GM12878 (cell line): ENCODE data around the gene SLX9. TPM values are rescaled to one million over a fixed set of nuclear protein-coding genes. Genes with fewer than 3 reads are reported as not detected.

Experiments used
- ATAC-seq: fragments of 200-7000 bp; cut with Tn5 transposase; 3 replicates; pipeline ENCODE4 v1.9.1; 2020; ENCODE audit warnings: mild to moderate bottlenecking, moderate library complexity
- BruUV-seq: library from RNA; stranded (reverse); fragments of 400-500 nt; replicated peaks from 2 replicates; lab custom pipeline; 2021; lab: Mats Ljungman, UMichigan
- CTCF ChIA-PET: fragments of 300-600 bp; sonication (Branson Sonifier 250); formaldehyde crosslinking; extraction: SDS; loops from one replicate; lab custom pipeline; 2021; ENCODE audit warnings: inconsistent platforms; lab: Yijun Ruan, JAX
- POLR2A ChIA-PET: fragments of 350-600 bp; formaldehyde crosslinking; extraction: SDS; loops from one replicate; lab custom pipeline; 2021; ENCODE audit warnings: inconsistent platforms; lab: Charles Lee
- RAD21 ChIA-PET: fragments of 300-600 bp; sonication (Branson Sonifier 250); formaldehyde crosslinking; loops from one replicate; lab custom pipeline; 2023; ENCODE audit warnings: antibody characterized with exemption; ENCODE audit not compliant: unreplicated experiment; lab: Charles Lee
- SMC1A ChIA-PET: fragments of 300-600 bp; sonication (Branson Sonifier 250); formaldehyde crosslinking; loops from one replicate; lab custom pipeline; 2023; ENCODE audit not compliant: unreplicated experiment, uncharacterized antibody; lab: Charles Lee
- DNase-seq: peaks from one replicate; pipeline ENCODE4 v3.0.0-alpha.2; 2011; ENCODE audit warnings: low read depth, low spot score
- FAIRE-seq: peaks from 3 replicates; lab custom pipeline; 2011; peaks lifted over from hg19 to GRCh38; lab: Jason Lieb, UNC
- H2AFZ ChIP-seq: 2 replicates; pipeline ENCODE4 v1.6.0; 2011; ENCODE audit warnings: low read depth, low read length, control low read depth; ENCODE audit not compliant: control insufficient read depth
- H3K27ac ChIP-seq: 2 replicates; pipeline ENCODE4 v1.5.1; 2011; ENCODE audit warnings: control low read depth; ENCODE audit not compliant: control insufficient read depth, insufficient read depth
- H3K27me3 ChIP-seq, 2 experiments: replicated peaks in 1 of 2; 2 replicates each; pipeline versions ENCODE4 v1.6.0 to v1.6.1; 2011; ENCODE audit warnings: low read length in 1 of 2; ENCODE audit not compliant: control insufficient read depth in 2 of 2, insufficient read depth in 2 of 2
- H3K36me3 ChIP-seq, 2 experiments: 2 replicates each; pipeline ENCODE4 v1.5.1; 2011; ENCODE audit warnings: low read length in 1 of 2; ENCODE audit not compliant: control insufficient read depth in 2 of 2, insufficient read depth in 2 of 2
- H3K4me1 ChIP-seq: 2 replicates; pipeline ENCODE4 v1.6.1; 2011; ENCODE audit warnings: mild to moderate bottlenecking, low read length, moderate library complexity, mixed read lengths; ENCODE audit not compliant: control insufficient read depth, insufficient read depth
- H3K4me2 ChIP-seq: 2 replicates; pipeline ENCODE4 v1.6.0; 2011; ENCODE audit warnings: control low read depth; ENCODE audit not compliant: control insufficient read depth, insufficient read depth
- H3K4me3 ChIP-seq: fragments of 200-600 bp; sonication (generic); 2 replicates; pipeline ENCODE4 v1.5.1; 2016
- H3K79me2 ChIP-seq: 2 replicates; pipeline ENCODE4 v1.6.0; 2011; ENCODE audit warnings: low read length; ENCODE audit not compliant: control insufficient read depth, insufficient read depth
- H3K9ac ChIP-seq: 2 replicates; pipeline ENCODE4 v1.8.0; 2011; ENCODE audit warnings: low read length, control low read depth, mixed read lengths; ENCODE audit not compliant: control insufficient read depth, insufficient read depth
- H3K9me3 ChIP-seq: replicated peaks from 3 replicates; pipeline ENCODE4 v1.5.1; 2011; ENCODE audit warnings: mild to moderate bottlenecking, low read length; ENCODE audit not compliant: control insufficient read depth, insufficient read depth
- H4K20me1 ChIP-seq: 2 replicates; pipeline ENCODE4 v1.6.0; 2011; ENCODE audit not compliant: control insufficient read depth, insufficient read depth
- CHD1 ChIP-seq: IDR thresholded peaks from 2 replicates; pipeline ENCODE4 v1.6.1; 2012; ENCODE audit warnings: low read depth, low read length, improper control_type of control experiment
- DPF2 ChIP-seq: fragments of 450-650 bp; IDR thresholded peaks from 2 replicates; pipeline ENCODE4 v1.6.1; 2017; ENCODE audit warnings: mild to moderate bottlenecking
- EP300 ChIP-seq, 2 experiments: fragments of 150-350 bp in 1 of 2; IDR thresholded peaks; 2 replicates each; pipeline ENCODE4 v1.6.1; 2011 to 2012; ENCODE audit warnings: low read depth in 2 of 2, low read length in 2 of 2, borderline replicate concordance in 1 of 2, improper control_type of control experiment in 1 of 2, inconsistent platforms in 1 of 2; ENCODE audit not compliant: control insufficient read depth in 1 of 2
- FOXK2 ChIP-seq: fragments of 450-650 bp; IDR thresholded peaks from 2 replicates; pipeline ENCODE4 v1.6.1; 2017; ENCODE audit warnings: mild to moderate bottlenecking, moderate library complexity
- MYC ChIP-seq: IDR thresholded peaks from 2 replicates; pipeline ENCODE4 v1.6.1; 2011; ENCODE audit warnings: mild to moderate bottlenecking, low read length, moderate library complexity, inconsistent platforms; ENCODE audit not compliant: insufficient read depth, insufficient replicate concordance, insufficient read length, severe bottlenecking
- POLR2AphosphoS2 ChIP-seq: IDR thresholded peaks from 2 replicates; pipeline ENCODE4 v1.6.1; 2011; ENCODE audit warnings: low read depth, mild to moderate bottlenecking, low read length, improper control_type of control experiment, moderate library complexity
- SIX5 ChIP-seq: IDR thresholded peaks from 2 replicates; pipeline ENCODE4 v1.6.1; 2011; ENCODE audit warnings: mild to moderate bottlenecking, low read depth, low read length, moderate library complexity; ENCODE audit not compliant: severe bottlenecking
- TCF12 ChIP-seq: IDR thresholded peaks from 2 replicates; pipeline ENCODE4 v1.6.1; 2011; ENCODE audit warnings: low read depth, mild to moderate bottlenecking, low read length
- TCF3 ChIP-seq: IDR thresholded peaks from 2 replicates; pipeline ENCODE4 v1.6.1; 2012; ENCODE audit warnings: low read depth, mild to moderate bottlenecking, low read length, borderline replicate concordance; ENCODE audit not compliant: insufficient read depth
- ZNF622 ChIP-seq: fragments of 450-650 bp; IDR thresholded peaks from 2 replicates; pipeline ENCODE4 v1.6.1; 2017; ENCODE audit warnings: mild to moderate bottlenecking, inconsistent platforms
- ZZZ3 ChIP-seq: IDR thresholded peaks from 2 replicates; pipeline ENCODE4 v1.6.1; 2011; ENCODE audit warnings: low read depth; ENCODE audit not compliant: control insufficient read depth, insufficient read length
- WGBS: methylation state at CpG from one replicate; pipeline ENCODE4 v1.1.6; 2016; ENCODE audit warnings: low lambda C conversion rate; ENCODE audit not compliant: insufficient replicate concordance, insufficient coverage; ENCODE audit errors: missing lambda C conversion rate; 5-methylcytosine and 5-hydroxymethylcytosine counted together
- in situ Hi-C: fragments of 300-500 bp; cut with MboI; formaldehyde crosslinking; loops from 9 replicates; pipeline ENCODE4 v1.14.3; 2018; ENCODE audit warnings: mixed read lengths
- intact Hi-C: fragments of 100-400 bp; cut with micrococcal nuclease; formaldehyde crosslinking; loops from one replicate; pipeline ENCODE4 v1.14.2; 2022; ENCODE audit not compliant: unreplicated experiment
- polyA plus RNA-seq, 11 experiments: library from polyadenylated mRNA; depleted of rRNA in 4 of 11; unstranded in 6 of 11; stranded (reverse) in 5 of 11; fragments of >200 nt; fragmentation: Nextera tagmentation in 4 of 11; fragmentation: Illumina TruSeq in 1 of 11; extraction: Ambion mirVana in 4 of 11; extraction: Trizol in 1 of 11; gene quantifications; 1 replicate in 1 of 11; 2 replicates in 10 of 11; pipeline versions ENCODE4 v1.2.1 to v1.2.3, GENCODE V29; 2011 to 2016; ENCODE audit warnings: inconsistent platforms in 2 of 11, missing spikeins in 2 of 11, low read depth in 1 of 11
- total RNA-seq, 4 experiments: library from RNA; depleted of rRNA in 3 of 4; stranded (reverse); fragments of >200 nt in 3 of 4; fragmentation: Illumina TruSeq in 1 of 4; extraction: Trizol in 1 of 4; gene quantifications; 2 replicates each; pipeline versions ENCODE4 v1.2.1 to v1.2.3, GENCODE V29; 2013 to 2021
- TF ChIP-seq, protein P1 (sequence below): fragments of 450-650 bp; IDR thresholded peaks from 2 replicates; pipeline ENCODE4 v1.6.1; 2017; ENCODE audit warnings: mild to moderate bottlenecking, moderate library complexity
- TF ChIP-seq, protein P2 (sequence below): fragments of 450-650 bp; IDR thresholded peaks from 2 replicates; pipeline ENCODE4 v1.6.1; 2018; ENCODE audit warnings: mild to moderate bottlenecking, low read depth, moderate library complexity; ENCODE audit not compliant: partially characterized antibody

The SLX9 gene
- total and polyA plus RNA-seq, 10 of the 15 experiments (the other 5 are each of a cell fraction or from before 2014, with no cell fraction given) = 0.69 to 81.3 (median 33.9) TPM

DNA sequence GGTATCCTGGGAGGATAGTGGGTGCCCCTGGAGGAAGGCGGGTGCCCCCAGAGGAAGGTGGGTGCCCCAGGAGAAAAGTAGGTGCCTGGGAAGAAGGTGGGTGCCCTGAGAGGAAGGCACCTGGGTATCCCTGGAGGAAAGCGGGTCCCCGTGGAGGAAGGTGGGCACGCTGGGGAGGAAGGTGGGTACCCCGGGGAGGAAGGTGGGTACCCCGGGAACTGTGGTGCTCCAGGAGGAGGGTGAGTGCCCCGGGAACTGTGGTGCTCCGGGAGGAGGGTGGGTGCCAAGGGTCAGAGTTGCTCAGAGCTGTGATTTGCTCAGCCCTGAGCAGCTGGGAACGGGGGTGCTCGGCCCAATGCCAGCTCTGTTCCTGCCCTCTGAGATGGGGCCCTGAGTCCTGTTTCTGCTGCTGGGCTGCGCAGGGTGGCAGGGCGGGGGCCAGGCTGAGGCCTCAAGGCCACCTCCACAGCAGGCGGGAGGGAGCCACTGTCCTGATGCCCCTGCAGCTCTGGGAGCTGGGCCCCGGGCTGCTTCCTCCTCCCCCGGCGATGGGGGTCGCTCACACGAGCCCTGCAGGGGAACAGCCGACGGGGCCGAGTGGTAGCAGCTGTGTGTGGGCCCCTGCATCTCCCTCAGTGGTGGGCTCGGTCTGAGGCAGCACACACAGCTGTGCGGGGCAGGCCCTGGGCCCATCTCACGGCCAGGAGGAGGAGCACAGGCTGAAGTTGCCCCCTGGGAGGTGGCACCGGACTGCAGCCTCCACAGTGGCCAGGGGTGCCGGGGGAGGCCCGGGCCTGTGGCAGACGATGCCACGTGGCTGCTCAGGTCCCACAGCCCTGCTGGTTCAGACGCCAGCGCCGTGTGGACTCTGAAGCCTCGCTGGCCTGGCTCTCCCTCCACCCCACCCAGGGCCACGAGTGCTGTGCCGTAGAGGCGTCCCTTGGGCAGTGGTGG is 57.4 kb downstream of the SLX9 start:
- ChIA-PET RAD21 (no interaction called here), CTCF (interaction anchor here (0.8 kb wide), 1 partner anchor 140 kb away, joined by 3 read pairs; no protein-coding TSS in a partner anchor), SMC1A (interaction anchor here (0.6 to 0.7 kb wide), 2 partner anchors 89 to 131 kb away, joined by 3 read pairs; no protein-coding TSS in a partner anchor), POLR2A (no interaction called here)
- WGBS = 28% methylated on average over 32 of the region's 36 CpGs
- FAIRE-seq (no peak), DNase-seq (no peak), ATAC-seq (peak; percentile 26)
- intact Hi-C loops = no loop called here
- Histone ChIP-seq H3K4me2 (no peak overlapping the region), H3K9me3 (no peaks in the 10 kb centered on the region), H3K27ac (no peak overlapping the region), H4K20me1 (no peaks in the 10 kb centered on the region), H3K9ac (no peak overlapping the region), H2AFZ (no peak overlapping the region), H3K36me3 (no peaks in the 10 kb centered on the region), H3K4me3 (no peak overlapping the region), H3K27me3 (peaks cover 3 to 4% of the 10 kb centered on the region in 2 experiments; a peak in 3 of 4 replicates), H3K4me1 (no peaks in the 10 kb centered on the region), H3K79me2 (no peaks in the 10 kb centered on the region)
- in situ Hi-C loops = no loop called here
- no TSS peak for BruUV-seq
- TF ChIP-seq ZZZ3 (no peak), FOXK2 (no peak), CHD1 (no peak), DPF2 (no peak), POLR2AphosphoS2 (no peak), MYC (no peak), ZNF622 (no peak), SIX5 (no peak), TCF12 (no peak), EP300 (IDR thresholded peaks at IDR 0.05; ENCODE audit: borderline replicate concordance in 1 of 2, control insufficient read depth in 1 of 2, low read depth in 2 of 2, low read length in 2 of 2) (no peak), TCF3 (no peak)
- TF ChIP-seq, protein P1, sequence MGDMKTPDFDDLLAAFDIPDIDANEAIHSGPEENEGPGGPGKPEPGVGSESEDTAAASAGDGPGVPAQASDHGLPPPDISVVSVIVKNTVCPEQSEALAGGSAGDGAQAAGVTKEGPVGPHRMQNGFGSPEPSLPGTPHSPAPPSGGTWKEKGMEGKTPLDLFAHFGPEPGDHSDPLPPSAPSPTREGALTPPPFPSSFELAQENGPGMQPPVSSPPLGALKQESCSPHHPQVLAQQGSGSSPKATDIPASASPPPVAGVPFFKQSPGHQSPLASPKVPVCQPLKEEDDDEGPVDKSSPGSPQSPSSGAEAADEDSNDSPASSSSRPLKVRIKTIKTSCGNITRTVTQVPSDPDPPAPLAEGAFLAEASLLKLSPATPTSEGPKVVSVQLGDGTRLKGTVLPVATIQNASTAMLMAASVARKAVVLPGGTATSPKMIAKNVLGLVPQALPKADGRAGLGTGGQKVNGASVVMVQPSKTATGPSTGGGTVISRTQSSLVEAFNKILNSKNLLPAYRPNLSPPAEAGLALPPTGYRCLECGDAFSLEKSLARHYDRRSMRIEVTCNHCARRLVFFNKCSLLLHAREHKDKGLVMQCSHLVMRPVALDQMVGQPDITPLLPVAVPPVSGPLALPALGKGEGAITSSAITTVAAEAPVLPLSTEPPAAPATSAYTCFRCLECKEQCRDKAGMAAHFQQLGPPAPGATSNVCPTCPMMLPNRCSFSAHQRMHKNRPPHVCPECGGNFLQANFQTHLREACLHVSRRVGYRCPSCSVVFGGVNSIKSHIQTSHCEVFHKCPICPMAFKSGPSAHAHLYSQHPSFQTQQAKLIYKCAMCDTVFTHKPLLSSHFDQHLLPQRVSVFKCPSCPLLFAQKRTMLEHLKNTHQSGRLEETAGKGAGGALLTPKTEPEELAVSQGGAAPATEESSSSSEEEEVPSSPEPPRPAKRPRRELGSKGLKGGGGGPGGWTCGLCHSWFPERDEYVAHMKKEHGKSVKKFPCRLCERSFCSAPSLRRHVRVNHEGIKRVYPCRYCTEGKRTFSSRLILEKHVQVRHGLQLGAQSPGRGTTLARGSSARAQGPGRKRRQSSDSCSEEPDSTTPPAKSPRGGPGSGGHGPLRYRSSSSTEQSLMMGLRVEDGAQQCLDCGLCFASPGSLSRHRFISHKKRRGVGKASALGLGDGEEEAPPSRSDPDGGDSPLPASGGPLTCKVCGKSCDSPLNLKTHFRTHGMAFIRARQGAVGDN = no peak
- TF ChIP-seq, protein P2, sequence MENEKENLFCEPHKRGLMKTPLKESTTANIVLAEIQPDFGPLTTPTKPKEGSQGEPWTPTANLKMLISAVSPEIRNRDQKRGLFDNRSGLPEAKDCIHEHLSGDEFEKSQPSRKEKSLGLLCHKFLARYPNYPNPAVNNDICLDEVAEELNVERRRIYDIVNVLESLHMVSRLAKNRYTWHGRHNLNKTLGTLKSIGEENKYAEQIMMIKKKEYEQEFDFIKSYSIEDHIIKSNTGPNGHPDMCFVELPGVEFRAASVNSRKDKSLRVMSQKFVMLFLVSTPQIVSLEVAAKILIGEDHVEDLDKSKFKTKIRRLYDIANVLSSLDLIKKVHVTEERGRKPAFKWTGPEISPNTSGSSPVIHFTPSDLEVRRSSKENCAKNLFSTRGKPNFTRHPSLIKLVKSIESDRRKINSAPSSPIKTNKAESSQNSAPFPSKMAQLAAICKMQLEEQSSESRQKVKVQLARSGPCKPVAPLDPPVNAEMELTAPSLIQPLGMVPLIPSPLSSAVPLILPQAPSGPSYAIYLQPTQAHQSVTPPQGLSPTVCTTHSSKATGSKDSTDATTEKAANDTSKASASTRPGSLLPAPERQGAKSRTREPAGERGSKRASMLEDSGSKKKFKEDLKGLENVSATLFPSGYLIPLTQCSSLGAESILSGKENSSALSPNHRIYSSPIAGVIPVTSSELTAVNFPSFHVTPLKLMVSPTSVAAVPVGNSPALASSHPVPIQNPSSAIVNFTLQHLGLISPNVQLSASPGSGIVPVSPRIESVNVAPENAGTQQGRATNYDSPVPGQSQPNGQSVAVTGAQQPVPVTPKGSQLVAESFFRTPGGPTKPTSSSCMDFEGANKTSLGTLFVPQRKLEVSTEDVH = no peak
